Vein endothelial cell (primary cell): ENCODE results near the gene DRC1. TPM values are rescaled to one million over a fixed set of nuclear protein-coding genes. Genes with fewer than 3 reads are reported as not detected.

Source experiments
- total RNA-seq: library from RNA; depleted of rRNA; stranded (reverse); fragments of >200 nt; gene quantifications from 2 replicates; pipeline ENCODE4 v1.2.3, GENCODE V29; 2012

Gene DRC1
- total RNA-seq: 0.29 and 0.33 TPM in 2 replicates

DNA sequence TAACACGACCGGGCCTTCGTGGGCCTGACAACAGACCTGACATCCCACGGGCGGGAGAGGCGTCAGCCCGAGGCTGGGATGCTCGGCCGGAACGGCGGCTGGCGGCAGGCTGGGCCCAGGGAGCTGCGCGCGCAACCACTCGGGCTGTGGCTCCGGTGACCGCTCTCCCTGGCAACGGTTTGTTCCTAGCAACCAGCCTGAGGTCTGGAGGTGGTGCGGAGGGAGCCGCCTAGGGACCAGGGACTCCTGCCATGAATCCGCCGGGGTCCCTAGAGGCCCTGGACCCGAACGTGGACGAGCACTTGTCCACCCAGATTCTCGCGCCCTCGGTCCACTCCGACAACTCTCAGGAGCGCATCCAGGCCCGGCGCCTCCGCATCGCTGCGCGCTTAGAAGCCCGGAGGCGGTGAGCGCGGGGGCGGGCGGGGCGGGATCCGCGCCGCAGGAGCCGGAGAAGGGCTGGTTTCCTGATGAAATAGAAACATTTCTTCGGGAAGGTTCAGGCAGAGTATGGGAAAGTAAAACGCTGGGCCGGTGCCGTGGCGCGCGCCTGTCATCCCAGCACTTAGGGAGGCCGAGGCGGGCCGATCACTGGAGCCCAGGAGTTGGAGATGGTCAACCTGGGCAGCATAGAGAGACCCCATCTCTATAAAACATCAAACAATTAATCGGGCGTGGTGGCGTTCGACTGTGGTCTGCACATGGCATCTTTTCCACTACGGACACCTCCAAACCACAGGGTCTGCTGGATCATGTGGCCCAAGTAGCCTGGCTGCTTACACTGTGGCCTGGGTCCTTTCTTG, at the start of gene DRC1:
Gene DRC1, plus strand, starts transcription at position 182 of the 803 bp plus-strand sequence. Its CDS starts 70 bp downstream, at position 252.

DNA sequence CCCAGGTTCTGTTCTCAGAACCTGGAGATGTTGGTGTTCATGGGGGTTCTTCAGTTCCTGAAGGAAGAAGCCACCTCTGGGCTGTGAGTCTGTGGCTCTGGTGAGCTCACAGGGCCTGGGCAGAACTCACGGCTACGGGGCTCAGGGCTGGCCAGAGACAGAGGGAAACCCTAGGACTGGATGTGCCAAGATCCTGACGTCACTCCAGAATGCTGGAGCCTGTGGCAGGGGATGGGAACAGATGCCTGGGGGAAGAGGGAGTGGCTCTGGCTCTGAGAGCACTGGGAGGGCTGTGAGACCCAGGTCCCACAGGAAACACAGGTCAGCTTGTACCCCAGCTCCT, 76.2 kb downstream of the DRC1 start, which contains the start of gene OTOF:
Gene OTOF, minus strand, starts transcription at position 214 of the 343 bp plus-strand sequence.

Other genes starting within 250 kb of the DRC1 start
- 1.5 and 7.2 TPM in 2 replicates for gene GAREM2, start 228.8 kb upstream of the DRC1 start, total RNA-seq
- gene HADHA, start 157.3 kb upstream of the DRC1 start, total RNA-seq: 162 and 170 TPM in 2 replicates
- 108 and 111 TPM in 2 replicates for gene HADHB, start 157.0 kb upstream of the DRC1 start, total RNA-seq
- gene SELENOI, start 55.8 kb upstream of the DRC1 start, total RNA-seq: 12.1 and 23.3 TPM in 2 replicates
- gene ADGRF3, start 55.1 kb upstream of the DRC1 start, total RNA-seq: under 0.01 and 0.38 TPM in 2 replicates
- gene OTOF, start 76.2 kb downstream of the DRC1 start, total RNA-seq: 1.4 and 2.3 TPM in 2 replicates
- gene CIB4, start 239.4 kb downstream of the DRC1 start, total RNA-seq: not detected in 2 replicates